ENCODE data around the gene AACS. TPM values are rescaled to one million over a fixed set of nuclear protein-coding genes. Genes with fewer than 3 reads are reported as not detected.
A peak's percentile ranks its signal among the peaks of the same experiment; 100 is the strongest.

Gene AACS
- polyA plus RNA-seq, 12 donors, result 17.2 to 45.2 (median 32.3) TPM; not detected in 1

DNA sequence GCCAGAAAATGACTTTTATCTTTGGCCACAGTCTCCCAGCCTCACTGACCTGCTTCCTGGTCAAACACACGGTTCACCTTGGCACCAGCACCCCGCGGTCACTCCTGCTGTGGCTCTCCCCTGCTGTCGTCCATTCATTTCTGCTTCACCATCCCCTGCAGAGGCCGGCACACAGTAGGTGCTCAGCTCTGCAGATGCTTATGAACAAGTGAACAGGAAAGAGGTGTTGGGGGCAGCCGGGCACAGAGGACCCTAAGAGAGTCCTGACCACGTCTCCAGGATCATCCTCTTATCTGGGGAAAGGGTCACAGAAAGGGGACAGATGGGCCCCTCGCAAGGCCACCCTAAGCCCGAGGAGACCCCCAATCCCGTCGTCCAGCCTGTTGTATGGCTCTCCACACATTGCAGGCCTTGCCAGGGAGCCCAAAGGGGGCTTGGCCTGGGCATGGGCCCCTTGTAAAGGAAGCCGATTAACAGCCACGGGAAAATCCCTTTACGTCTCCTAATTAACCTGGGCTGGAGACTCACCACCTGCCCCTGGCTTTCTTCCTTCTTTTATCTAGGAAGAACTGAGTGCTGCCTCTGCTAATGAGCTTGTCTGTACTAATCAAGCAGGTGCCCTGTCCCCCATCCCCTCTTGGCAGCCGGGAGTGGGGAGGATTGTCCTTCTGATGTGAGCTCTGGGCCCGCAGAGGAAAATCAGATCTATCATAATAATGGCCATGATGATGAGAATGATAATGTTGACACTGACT, 119.2 kb downstream of the AACS start:
- no peak for DNase-seq

DNA sequence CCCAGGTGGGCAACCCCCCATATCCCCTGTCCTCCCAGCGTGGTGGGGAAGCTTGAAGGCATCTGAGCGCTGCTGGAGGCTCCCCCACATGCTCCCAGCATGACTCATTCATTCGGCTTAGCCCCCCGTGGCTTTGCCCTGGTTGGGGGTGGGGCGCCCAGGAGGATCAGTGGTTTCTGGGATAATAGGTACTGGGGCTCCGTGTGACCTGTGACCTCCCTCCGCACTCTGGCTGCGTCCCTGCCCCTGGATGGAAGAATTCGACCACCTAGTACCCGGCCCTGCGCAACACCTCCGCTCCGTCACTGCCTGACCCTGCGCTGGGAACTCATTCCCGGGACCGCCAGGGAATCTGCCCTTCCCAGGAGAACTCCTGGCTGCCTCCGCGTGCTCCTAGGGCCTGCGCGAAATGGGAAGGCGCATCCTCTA, 120.1 kb downstream of the AACS start:
- no peak for DNase-seq

DNA sequence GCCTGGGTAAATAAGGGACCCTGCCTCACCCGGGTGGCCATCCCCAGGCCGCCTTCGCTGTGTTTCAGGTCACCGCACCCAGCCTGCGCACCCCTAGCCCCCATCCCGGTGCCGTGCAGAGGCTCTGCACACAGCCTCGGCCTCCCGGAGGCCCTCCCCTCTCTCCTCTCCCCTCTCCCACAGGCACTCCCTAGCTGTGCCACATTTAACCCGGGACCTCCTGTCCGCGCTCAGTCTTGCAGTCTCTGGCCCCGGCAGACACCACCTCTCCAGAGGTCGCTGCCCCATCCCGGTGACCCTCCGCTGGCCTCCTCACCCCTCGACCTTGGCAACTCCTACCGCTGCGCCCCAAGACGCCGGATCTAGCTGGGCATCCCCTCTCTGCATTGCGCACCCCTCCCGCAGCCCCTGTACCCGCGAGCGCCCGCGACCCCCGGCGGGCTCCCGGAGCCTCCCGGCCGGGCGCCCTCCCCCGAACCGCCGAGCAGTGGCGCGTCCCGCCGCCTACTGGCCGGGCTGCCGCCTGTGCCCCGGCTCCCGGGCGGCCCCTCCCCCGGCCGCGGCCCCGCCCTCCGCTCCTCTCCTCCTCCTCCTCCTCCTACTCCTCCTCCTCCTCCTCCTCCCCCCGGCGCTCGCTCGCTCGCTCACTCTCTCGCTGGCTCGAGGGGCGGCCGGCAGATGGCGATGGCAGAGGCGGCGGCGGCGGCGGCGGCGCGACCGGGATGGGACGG, 120.7 kb downstream of the AACS start, which contains the start of gene TMEM132B:
TSS of gene TMEM132B (plus strand) at position 647 of the 731 bp plus-strand sequence.
- DNase-seq, result peak; percentile 35

DNA sequence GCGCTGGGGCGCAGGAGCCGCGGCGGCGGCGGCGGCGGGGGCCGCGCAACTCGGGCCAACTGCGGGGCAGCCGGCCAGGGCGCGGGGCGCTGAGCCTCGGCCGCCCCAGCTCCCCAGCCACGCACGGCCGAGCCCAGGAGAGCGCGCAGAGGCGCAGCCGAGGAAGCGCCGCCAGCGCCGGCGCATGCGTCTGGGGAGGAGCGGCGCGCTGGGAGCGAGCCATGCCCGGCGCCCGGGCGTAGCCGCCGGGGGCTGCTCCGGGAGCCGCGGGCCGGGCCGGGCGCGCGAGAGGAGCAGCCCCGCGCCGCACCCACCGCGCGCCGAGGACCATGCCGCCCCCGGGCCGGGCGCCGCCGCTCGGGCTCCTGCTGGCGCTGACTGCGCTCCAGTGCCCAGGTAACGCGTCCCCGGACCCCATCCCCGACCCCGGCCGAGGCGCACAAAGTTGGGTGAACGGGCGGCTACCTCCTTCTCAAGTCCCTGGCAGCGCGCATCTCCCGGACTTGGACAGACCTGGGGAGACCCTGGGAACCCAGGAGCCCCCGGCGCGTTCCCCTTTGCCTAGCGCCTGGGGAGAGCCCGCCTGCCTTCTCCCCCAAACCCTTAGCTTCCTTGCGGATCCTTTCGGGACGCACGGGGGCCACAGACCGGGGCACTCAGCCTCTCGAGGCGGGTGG, 121.4 kb downstream of the AACS start:
- no peak for DNase-seq

DNA sequence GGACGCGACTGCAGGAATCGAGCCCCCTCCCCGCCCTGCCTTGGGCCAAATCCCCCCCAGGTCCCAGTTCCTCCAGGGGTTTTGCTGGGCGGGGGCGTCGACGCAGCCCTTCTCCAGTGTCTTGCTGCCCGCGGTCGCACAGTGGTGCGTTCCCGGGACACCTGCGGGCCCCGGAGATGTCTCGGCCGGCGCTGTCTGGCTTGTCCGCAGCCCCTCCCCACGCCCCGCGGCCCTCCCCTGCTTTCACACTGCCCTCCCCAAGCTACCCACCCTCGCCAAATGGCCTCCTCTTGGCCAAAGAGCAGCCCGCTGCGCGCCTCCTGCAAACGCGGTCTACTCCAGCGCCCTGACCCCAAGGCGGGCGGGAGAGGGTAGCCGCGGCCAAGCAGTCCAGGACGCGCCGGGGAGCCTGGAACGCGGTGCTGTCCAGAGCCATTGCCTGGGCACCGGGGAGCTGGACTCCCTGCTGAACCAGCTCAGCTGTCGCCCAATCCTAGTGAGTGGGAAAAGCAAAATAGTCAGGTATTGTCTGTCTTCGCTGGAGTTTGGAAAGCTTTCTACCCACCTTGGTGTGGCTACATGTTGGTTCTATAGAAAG, 122.0 kb downstream of the AACS start:
- no peak for DNase-seq

DNA sequence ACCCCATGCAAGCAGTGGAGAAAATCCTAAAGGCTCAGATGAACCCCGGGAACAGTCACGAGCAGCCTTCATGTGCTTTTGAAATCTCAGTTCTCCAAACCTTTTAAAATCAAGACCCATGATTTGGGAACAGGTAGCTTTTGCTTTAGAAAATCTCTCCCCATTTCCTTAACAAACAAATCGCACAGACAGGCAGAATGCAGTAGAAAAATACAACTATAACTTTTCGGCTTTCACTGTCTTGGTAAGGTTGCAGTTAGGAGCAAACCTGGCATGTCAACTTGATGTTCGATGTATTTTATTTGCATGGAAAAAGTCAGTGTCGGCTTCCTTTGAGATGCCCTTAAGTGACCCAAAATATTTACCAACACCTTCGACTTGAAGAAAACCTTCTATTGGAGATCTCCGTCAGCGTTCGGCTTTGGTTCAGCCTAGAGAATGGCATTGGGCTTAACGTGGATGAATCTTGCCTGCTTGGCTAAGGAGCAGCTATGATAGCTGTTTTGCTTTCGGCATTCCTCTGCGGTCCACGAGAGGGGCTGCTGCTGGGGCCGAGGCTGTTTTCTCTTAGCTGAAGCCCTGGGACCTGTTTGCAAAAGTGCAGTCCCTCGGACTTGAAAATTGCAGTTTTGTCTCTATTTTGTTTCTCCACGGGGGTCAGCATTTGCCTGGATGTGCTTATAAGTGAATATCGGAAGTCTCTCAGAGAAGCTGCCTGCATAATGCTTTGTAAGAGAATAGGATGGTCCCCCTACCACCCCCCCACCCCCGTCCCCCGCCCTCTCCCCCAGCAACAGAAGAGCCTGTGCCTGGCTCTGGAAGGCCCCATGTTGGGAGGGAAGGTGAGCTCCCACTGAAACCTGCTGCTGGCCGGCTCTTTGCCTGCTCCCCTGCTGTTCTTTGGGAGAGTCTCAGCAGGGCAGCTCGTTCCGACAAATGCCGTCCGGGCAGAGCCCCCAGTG, 122.8 kb downstream of the AACS start:
- DNase-seq, result no peak

DNA sequence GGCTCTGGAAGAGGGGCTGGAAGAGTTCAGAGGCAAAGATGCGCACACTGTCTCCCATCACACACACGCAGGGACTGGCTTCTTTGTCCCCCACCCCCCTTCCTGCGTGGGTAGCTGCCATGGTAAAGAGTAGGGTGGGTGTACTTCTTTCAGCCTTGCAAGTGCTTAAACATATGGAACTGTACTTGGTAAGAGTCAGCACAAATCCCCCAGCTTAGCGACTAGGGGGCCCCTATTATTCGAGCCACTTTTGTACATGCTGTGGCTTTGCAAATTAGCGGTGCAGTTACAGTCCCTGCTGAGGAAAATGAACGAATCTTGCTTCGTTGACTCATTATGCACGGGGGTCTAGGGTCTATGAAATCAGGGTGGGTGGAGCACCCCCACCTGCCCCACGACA, 123.8 kb downstream of the AACS start:
- DNase-seq, result no peak

DNA sequence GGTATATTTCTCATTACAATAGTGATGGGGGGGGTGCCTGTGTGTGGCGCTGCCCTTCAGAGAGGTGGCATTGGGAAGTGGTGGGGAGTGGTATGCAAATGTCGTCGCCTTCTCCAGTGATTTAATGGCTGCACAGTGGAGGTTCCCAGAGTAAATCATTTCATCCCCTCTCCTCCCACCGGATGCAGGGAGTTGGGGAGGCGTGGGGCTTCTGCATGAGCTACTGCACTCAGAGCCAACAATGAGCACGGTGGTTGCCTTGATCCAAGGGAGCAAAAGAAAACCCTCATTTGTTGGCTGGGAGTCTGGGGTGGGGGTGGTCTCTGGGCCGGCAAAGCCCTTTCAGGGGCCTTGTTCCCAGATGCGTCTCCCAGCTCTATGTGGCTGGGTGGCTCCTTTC, 124.3 kb downstream of the AACS start:
- DNase-seq, result no peak

DNA sequence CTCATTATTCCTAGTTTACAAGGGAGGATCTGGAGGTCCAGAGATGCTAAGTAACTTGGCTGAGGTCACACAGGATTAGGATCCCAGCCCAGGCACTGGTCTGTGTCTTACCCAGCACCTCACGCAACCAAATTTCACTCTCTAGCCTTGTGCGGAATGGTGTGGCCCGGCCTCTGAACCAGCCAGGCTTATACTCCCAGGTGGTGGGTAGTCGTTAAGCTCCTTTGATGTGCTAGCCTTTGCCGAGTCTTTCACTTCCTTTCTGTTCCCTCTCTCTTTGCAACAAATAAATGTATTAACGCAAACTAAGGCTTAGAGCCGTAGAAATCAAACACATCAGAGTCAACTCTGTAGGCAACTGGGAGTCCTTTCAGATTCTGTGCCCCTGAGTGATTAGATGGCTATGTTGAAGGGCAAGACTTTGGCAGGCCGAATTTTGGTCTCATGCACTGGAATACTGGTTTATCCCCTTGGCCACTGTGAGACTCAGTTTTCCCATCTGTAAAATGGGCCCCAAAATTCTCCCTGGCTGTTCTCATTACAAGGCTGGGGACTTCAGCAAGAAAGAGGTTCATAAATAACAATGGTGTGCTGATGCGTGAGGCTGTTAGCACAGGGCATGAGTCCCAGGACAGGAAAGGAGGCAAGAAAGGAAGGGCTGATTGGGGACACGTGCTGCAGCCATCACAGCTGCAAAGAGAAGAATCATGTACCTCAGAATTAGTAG, 126.3 kb downstream of the AACS start:
- no peak for DNase-seq

DNA sequence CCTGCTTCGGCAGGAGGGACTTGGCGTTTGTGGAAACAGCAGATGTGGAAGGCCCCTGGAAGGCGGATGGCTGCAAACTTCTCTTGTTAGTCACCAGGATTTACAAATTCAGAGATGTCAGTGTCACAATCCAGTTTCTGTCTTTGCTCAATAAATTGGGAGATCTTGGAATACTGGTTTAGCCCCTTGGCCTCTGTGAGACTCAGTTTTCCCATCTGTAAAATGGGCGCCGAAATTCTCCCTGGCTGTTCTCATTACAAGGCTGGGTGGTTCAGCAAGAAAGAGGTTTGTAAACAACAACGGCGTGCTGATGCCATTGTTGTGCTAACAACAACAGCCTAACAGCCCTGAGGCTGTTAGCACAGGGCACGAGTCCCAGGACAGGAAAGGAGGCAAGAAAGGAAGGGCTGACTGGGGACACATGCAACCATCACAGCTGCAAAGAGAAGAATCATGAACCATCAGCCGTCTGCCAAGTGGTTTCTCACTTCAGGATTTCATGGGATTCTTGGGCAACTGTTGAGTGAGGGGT, 127.5 kb downstream of the AACS start:
- no peak for DNase-seq

Other genes starting within 250 kb of the AACS start
- gene SCARB1, start 201.6 kb upstream of the AACS start, polyA plus RNA-seq (ENCODE audit: insufficient read length in 12 of 12), result 10 to 100 TPM in 11 of 12 donors, not detected in 1; 16.7 to 66.4 (median 22.4) TPM
- gene UBC, start 150.8 kb upstream of the AACS start, polyA plus RNA-seq (ENCODE audit: insufficient read length in 12 of 12), result 100 to 1,000 TPM in 11 of 12 donors, not detected in 1; 500 to 913 (median 790) TPM
- 10 to 100 TPM in 3 of 12 donors, 1 to 10 TPM in 8, not detected in 1; 6.7 to 12.4 (median 8.9) TPM for gene DHX37, start 76.3 kb upstream of the AACS start, polyA plus RNA-seq (ENCODE audit: insufficient read length in 12 of 12)
- 1 to 10 TPM in 11 of 12 donors, not detected in 1; 2.6 to 5.6 (median 3.7) TPM for gene BRI3BP, start 71.8 kb upstream of the AACS start, polyA plus RNA-seq (ENCODE audit: insufficient read length in 12 of 12)
- 1 to 10 TPM in 5 of 12 donors, under 1 TPM in 6, not detected in 1; 0.71 to 3.3 (median 0.92) TPM for gene TMEM132B, start 121.0 kb downstream of the AACS start, polyA plus RNA-seq (ENCODE audit: insufficient read length in 12 of 12)